Left lobe of liver (tissue), 2 donors: Measurements from ENCODE around the gene NUAK1. TPM values are rescaled to one million over a fixed set of nuclear protein-coding genes. Genes with fewer than 3 reads are reported as not detected.
"Not testable (repeated sequence)": the region's sequence is repeated elsewhere in the genome, so short reads cannot be mapped to it uniquely, and the experiment has no call there.

Source experiments
- ATAC-seq: fragments of 200-7000 bp; cut with Tn5 transposase; one replicate; pipeline ENCODE4 v1.9.1; 2020; ENCODE audit warnings: mild to moderate bottlenecking, moderate library complexity
- DNase-seq: peaks from one replicate; pipeline ENCODE4 v3.0.0-alpha.2; 2020; ENCODE audit warnings: low spot score
- total RNA-seq: library from RNA; stranded (reverse); gene quantifications from one replicate; pipeline ENCODE4 v1.2.1, GENCODE V29; 2021
- donor health status: DM: no; HTN: no; CAD: no; lungs with moderate emphysema.
- donor health status: DM: no; HTN: yes; CAD: no.

NUAK1 gene
- total RNA-seq, 1 donor from 2014 or later = 3.4 TPM

DNA sequence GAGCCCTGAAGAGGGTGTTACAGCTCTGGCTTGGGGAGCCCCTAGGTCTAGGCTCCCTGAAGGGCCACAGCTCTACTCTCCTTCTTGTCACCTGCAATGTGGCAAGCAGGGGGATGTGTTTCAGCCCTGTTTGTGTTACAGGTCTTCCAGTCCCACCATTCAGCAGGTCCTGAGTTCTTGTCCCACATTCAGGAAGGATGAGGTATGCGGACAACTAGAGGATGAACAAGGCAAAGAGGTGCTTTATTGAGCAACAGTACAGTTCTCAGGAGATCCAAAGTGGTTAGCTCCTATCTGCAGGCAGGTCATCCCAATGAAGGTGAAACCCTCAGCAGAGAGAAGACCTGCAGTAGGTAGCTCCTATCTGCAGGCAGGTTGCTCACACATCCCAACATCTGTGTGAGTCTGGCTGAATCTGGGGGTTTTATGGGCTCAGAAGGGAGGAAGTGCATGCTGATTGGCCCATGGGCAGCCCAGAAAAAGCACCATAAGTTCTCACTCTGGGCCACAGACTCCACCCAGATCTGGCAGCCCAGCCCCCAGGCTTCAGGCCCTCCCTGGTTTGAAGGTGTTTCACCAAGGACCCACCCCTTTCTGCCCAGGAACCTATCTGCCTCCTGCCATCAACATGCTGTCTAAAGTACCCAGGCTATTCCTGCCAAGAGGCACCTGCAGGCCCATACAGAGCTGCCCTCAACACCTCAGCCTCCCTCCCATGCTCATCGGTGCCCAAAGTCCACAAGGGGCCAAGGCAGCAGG lies 98.9 kb downstream of the NUAK1 start:
- DNase-seq (no peak), ATAC-seq (no peak)

DNA sequence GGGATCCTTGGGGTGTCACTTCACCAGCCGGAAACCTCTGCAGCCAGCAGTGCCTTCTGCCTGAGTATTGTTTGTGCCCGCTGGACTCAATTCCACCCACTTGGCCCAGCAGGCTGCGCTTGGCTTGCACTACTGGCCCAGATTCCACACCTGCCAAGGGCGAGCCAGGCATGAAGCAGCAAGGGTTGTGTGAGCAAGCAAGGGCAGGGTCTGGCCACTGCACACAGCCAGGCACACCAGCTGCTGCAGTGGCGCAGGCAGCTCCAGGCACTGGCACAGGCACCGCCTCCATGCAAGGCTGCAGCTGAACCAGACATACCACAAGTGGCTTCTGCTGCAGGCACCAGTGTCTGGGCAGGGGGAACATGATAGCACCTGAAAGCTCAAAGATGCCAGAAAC lies 99.5 kb downstream of the NUAK1 start:
- DNase-seq (peak; percentile 83), ATAC-seq (peak; percentile 93)

- ATAC-seq = peak; percentile 86
- DNase-seq = peak; percentile 59
Observed at GRCh38 chr12:106037524-106038298, 101.0 kb downstream of the NUAK1 start.

DNA sequence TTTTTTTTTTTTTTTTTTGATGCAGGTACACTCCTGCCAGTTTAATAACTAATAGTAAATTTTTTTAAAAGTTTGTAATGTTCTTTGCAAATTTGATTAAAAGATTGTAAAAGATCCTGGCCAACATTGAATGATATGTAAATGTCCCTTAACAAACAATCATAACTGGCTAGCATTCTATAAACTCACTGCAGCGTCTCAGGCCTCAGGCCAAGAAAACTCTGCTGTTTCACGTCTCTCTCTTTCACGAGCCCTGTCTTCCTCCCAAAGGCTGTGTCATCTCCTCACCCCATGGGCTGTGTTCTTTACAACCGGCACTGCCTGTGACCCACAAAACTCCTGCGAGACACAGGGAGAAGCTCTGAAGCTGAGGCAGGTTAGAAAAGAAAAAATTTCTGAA lies 103.3 kb downstream of the NUAK1 start:
- ATAC-seq = no peak
- no peak for DNase-seq

DNA sequence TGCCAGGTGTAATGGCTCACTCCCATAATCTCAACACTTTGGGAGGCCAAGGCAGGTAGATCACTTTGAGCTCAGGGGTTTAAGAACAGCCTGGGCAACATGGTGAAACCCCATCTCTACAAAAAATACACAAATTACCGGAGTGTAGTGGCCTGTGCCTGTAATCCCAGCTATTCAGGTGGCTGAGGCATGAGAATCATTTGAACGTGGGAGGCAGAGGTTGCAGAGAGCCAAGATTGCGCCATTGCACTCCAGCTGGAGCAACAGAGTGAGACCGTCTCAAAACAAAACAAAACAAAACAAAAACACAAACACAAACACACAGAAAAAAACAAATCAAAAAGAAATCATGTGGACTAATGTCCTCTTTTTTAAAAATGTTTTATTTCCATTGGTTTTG lies 104.4 kb downstream of the NUAK1 start:
- no peak for ATAC-seq
- DNase-seq = no peak

- ATAC-seq = no peak
- no peak for DNase-seq
Observed at GRCh38 chr12:106033161-106033675, 105.5 kb downstream of the NUAK1 start.

DNA sequence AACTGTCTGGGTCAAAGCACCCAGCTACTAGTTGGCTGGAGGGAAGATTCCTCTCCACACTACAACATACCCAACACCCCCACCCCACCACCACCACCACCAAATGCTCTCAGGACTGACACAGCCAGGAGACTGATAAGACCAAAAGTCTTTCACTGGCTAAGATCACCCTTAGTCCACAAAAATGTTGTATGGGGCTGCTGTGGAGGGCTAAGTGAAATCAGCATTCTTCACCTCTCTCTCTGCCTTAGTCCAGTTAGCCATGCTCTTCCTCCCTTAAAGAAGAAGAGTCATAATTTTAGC lies 106.2 kb downstream of the NUAK1 start:
- ATAC-seq (no peak), DNase-seq (no peak)

DNA sequence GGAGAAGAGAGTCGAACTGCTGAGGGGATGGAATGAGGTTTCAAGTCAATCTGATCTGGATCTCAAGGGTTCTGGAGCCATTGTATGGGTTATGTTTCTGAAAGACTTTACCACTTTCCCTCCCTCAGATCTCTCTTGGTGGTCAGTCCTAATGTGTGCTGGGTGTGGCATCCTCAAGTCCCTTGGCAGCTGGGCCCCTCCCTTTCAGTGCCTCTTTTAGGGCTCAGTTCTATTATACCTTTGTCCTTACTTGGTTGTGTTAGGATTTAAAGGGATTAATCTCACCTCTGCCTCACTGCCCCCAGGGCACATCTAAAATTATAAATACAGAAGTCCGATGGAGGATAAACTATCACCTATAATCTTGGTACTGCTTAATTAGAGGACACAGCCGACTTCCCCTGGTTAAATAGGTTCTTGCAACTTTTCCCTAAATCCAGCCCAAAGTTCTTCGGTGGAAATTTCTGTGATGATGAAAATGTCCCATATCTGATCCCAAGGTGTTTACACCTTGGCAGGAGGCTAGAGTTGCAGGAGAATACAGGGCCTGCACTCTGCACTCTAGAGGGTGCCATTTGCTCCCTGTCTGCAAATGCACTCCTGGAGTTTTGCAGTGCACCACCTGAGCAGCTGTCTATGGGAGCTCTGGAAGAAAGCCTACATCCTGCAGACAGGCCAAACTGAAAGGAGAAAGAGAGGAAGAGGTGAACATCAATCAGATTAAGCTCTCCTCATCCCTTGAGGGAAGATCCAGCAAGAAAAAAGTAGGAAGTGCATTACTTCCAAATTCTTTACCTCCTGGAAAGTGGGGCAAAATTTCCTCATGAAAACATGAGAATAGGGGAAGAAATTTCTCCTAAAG lies 106.8 kb downstream of the NUAK1 start:
- DNase-seq (no peak), ATAC-seq (peak; percentile 87)

GRCh38 chr12:106030210-106031071 lies 108.3 kb downstream of the NUAK1 start:
- DNase-seq (no peak), ATAC-seq (peak; percentile 19)

DNA sequence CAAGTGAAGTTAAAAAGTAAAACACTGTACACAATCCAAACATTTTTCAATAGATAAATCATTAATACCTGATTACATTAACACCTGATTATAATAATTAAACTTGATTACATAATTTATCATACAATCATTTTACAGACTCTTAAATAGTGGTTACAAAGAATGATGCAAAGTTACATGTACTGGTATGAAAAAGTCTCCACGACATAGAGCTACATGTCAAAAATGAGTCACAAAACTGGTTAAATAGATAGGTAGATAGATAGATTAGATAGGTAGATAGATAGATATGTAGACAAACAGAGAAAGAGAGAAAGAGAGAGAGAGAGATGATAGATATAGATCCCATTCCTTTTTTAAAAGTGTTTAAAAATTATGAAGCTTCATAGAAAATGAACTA lies 109.2 kb downstream of the NUAK1 start:
- DNase-seq (no peak), ATAC-seq (no peak)

DNA sequence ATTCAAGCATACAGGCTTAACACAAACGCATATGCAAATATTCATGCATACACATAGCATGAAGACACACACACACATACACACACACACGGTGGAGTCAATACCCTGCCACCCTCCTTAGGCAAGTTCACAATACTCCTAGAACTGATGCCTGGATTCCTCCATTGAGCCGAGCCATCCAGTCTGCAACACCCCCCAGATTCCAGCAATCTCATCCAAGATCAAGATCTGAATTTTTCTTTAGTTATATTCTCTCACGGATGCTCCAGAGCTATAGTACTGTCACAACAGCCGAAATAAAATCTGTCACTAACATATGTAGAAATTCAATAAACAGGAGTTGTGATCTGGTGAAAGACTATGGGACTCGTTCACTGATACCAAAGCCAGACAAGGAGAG lies 110.8 kb downstream of the NUAK1 start:
- no peak for ATAC-seq

DNA sequence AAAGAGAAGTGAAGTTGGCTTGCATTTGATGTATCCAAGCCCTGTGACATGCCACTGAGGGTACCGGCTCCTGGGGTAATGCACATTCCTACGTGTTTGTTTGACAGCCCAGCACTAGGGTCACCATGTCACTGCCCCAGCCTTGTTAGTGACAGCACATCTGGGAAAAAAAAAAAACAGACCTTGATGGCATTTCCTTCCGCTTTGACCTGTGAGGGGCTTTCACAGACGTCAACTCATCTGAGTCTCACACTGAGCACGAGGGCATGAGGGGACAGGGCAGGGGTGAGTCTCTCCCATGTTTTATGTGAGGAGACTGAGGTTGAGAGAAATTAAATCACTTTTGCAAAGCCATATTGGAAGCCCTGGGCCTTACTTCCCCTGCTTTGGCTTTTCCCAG lies 111.5 kb downstream of the NUAK1 start:
- no peak for ATAC-seq
- DNase-seq = no peak

More for the DNA sequence above, 110.8 kb downstream of the NUAK1 start:
- no peak for DNase-seq

DNA sequence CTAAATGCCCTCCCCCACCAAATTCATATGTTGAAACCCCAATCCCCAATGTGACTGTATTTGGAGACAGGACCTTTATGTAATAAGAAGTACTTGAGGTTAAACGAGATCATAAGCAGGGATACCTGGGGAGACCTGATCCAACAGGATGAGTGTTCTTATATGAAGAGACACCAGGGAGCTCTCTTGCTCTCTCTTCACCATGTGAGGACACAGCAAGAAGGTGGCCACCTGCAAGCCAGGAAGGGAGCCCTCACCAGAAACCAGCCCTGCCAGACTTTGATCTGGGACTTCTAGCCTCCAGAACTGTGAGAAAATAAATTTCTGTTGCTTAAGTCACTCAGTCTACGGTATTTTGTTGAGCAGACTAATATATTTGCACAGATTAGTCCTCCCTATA lies 113.6 kb downstream of the NUAK1 start:
- DNase-seq (no peak), ATAC-seq (no peak)

- ATAC-seq = no peak
- DNase-seq = no peak
Observed at GRCh38 chr12:106023039-106023438, 115.7 kb downstream of the NUAK1 start.

DNA sequence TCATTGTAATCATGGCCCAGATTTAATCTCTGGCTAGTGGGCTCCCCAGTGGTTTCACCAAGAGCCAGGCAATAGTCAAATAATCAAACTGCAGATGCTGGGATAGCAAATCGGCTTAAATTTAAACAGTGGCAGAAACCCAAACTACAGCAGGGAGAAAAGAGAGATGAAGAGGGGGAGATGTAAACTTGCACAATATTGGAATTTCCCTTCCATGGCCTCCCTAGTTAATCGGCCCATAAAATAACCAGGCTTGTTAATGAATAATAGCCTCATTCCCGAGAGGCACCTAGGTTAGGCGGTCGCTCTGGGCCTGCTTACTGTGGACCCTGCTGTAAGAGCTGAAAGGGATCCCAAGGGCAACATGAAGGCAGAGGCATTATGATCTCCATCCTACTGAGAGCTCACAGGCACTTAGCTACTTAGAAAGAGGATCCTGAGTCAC lies 116.2 kb downstream of the NUAK1 start:
- DNase-seq (no peak), ATAC-seq (peak; percentile 33)

GRCh38 chr12:106021516-106021915 lies 117.2 kb downstream of the NUAK1 start:
- DNase-seq = no peak
- peak; percentile 48 for ATAC-seq

- ATAC-seq = no peak
- no peak for DNase-seq
Observed at GRCh38 chr12:106020736-106021135, 118.0 kb downstream of the NUAK1 start.

DNA sequence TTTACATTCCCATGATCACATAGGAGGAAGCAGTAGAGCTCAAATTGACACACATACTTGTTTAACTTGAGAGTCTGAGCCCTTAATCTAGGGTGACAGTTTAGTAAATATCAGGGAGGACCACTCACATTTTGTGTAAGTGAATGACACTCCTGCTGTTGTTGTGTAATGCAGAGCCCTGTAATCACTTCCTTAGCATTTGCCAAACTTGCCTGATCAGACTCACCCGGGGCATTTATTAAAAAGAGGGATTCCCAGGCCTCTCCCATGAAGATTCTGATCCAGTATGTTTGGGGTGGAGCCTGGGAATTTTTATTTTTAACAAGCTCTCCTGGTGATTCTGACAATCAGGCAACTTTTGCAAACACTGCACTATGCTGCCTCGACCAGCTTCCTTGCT lies 119.6 kb downstream of the NUAK1 start:
- DNase-seq (no peak), ATAC-seq (no peak)

GRCh38 chr12:106018286-106018685 lies 120.5 kb downstream of the NUAK1 start:
- DNase-seq (no peak), ATAC-seq (no peak)

- not testable (repeated sequence) for DNase-seq, ATAC-seq
Observed at GRCh38 chr12:106016601-106017278, 122.0 kb downstream of the NUAK1 start.
